ENCODE measurements around the gene CD74. TPM values are rescaled to one million over a fixed set of nuclear protein-coding genes. Genes with fewer than 3 reads are reported as not detected.

Gene CD74
- total RNA-seq, 1 donor from 2014 or later, result 15.7 TPM

DNA sequence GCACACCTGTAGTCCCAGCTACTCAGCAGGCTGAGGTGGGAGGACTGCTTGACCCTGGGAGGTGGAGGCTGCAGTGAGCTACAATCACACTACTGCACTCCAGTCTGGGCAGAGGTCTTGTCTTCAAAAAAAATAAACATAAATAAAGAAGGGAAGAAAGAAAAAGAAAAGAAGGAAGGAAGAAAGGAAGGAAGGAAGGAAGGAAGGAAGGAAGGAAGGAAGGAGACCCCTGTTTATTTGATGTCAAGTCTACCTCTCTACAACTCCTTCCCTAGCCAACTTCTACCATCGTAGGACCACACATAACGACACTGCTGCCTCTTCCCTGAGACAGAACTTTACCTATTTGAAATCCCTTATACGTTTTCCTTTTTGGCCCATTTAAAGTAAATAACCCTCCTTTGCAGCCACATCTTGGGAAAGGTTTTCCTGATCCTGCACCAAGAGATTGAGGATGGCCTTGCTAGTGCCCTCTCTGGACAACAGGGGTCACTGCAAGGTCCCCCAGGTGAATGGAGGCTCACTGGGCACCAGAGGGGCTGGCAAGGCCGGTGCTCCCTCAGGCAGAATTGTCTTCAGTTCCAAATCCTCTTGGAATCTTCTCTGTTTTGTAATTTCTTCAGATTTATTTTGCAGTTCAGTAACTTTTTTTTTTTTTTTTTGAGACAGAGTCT is 26.3 kb upstream of the CD74 start:
- Mint-ChIP-seq H3K27me3 (ENCODE audit: low read depth, unreplicated experiment) (no peaks in the 10 kb centered on the region), H3K9me3 (ENCODE audit: unreplicated experiment) (no peaks in the 10 kb centered on the region), H3K27ac (ENCODE audit: unreplicated experiment) (no peak overlapping the region), H3K4me3 (ENCODE audit: unreplicated experiment) (no peak overlapping the region), H3K36me3 (ENCODE audit: low read depth, unreplicated experiment) (peaks cover 8% of the 10 kb centered on the region), H3K4me1 (ENCODE audit: low read depth, unreplicated experiment) (peaks cover 14% of the 10 kb centered on the region)
- H2AFZ ChIP-seq (ENCODE audit: low read depth, low read length), result no peak overlapping the region
- peaks cover 9% of the 10 kb centered on the region for H3K36me3 ChIP-seq (ENCODE audit: insufficient read depth, low read length)
- no peaks in the 10 kb centered on the region for H3K79me2 ChIP-seq (ENCODE audit: insufficient read depth, low read length)
- H3K4me3 ChIP-seq (ENCODE audit: insufficient read depth, low read depth, low read length), result no peak overlapping the region
- H3K27me3 ChIP-seq (ENCODE audit: insufficient read depth, low read length), result no peaks in the 10 kb centered on the region
- TF ChIP-seq, protein P1, sequence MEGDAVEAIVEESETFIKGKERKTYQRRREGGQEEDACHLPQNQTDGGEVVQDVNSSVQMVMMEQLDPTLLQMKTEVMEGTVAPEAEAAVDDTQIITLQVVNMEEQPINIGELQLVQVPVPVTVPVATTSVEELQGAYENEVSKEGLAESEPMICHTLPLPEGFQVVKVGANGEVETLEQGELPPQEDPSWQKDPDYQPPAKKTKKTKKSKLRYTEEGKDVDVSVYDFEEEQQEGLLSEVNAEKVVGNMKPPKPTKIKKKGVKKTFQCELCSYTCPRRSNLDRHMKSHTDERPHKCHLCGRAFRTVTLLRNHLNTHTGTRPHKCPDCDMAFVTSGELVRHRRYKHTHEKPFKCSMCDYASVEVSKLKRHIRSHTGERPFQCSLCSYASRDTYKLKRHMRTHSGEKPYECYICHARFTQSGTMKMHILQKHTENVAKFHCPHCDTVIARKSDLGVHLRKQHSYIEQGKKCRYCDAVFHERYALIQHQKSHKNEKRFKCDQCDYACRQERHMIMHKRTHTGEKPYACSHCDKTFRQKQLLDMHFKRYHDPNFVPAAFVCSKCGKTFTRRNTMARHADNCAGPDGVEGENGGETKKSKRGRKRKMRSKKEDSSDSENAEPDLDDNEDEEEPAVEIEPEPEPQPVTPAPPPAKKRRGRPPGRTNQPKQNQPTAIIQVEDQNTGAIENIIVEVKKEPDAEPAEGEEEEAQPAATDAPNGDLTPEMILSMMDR (IDR thresholded peaks at IDR 0.05; ENCODE audit: insufficient read depth, low read depth, low read length), result peak; percentile 38
- no peak for TF ChIP-seq EZH2 (IDR thresholded peaks at IDR 0.05; ENCODE audit: insufficient read depth, low read length)
- FAIRE-seq (no peak), DNase-seq (ENCODE audit: low read depth) (no peak)
- no peaks in the 10 kb centered on the region for H3K9me3 ChIP-seq (ENCODE audit: insufficient read depth, low read depth, low read length)
- no peak overlapping the region for H3K27ac ChIP-seq (ENCODE audit: low read depth, low read length)
- H3K4me1 ChIP-seq (ENCODE audit: insufficient read depth, low read length), result peaks cover 3% of the 10 kb centered on the region
- no peak overlapping the region for H3K4me2 ChIP-seq (ENCODE audit: low read length)
- H3K9ac ChIP-seq (ENCODE audit: low read length), result no peak overlapping the region
- H4K20me1 ChIP-seq (ENCODE audit: insufficient read depth, low read length), result peaks cover 26% of the 10 kb centered on the region

DNA sequence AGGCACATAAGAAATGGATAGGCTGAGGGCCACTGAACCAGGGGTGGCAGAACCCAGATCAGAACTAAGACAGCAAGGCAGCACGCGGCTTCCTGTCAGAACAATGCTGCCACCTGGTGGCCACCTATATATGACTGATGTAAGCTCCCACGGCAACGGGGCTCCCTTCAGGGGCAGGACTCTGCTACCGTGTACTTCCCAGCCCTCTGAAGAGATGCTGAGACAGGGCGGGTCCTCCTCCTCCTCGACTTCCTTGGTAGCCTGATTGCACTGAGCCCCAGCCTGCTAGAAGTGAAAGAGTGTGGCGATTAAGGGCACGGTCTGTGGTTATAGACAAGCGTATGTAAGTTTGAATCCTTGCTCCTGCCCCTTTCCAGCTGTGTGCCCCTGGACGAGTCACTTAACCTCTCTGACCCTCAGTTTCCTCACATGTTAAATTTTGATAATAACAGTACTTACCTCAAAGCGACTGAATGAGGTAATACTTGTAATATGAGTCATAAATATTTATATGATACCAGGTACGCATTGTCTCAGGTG is 23.5 kb upstream of the CD74 start:
- H3K4me1 Mint-ChIP-seq (ENCODE audit: low read depth, unreplicated experiment), result peaks cover 6% of the 10 kb centered on the region
- Histone ChIP-seq H3K9ac (ENCODE audit: low read length) (no peak overlapping the region), H3K4me2 (ENCODE audit: low read length) (peak overlapping the region; percentile 38), H3K27ac (ENCODE audit: low read depth, low read length) (no peak overlapping the region), H3K9me3 (ENCODE audit: insufficient read depth, low read depth, low read length) (no peaks in the 10 kb centered on the region), H3K36me3 (ENCODE audit: insufficient read depth, low read length) (no peaks in the 10 kb centered on the region), H3K79me2 (ENCODE audit: insufficient read depth, low read length) (no peaks in the 10 kb centered on the region), H4K20me1 (ENCODE audit: insufficient read depth, low read length) (peaks cover 2% of the 10 kb centered on the region), H3K27me3 (ENCODE audit: insufficient read depth, low read length) (no peaks in the 10 kb centered on the region), H3K4me3 (ENCODE audit: insufficient read depth, low read depth, low read length) (no peak overlapping the region), H3K4me1 (ENCODE audit: insufficient read depth, low read length) (peaks cover 3% of the 10 kb centered on the region), H2AFZ (ENCODE audit: low read depth, low read length) (peak overlapping the region; percentile 73)
- H3K36me3 Mint-ChIP-seq (ENCODE audit: low read depth, unreplicated experiment), result no peaks in the 10 kb centered on the region
- no peak for TF ChIP-seq EZH2 (IDR thresholded peaks at IDR 0.05; ENCODE audit: insufficient read depth, low read length)
- TF ChIP-seq, protein P1 (IDR thresholded peaks at IDR 0.05; ENCODE audit: insufficient read depth, low read depth, low read length), result peak; percentile 78
- no peaks in the 10 kb centered on the region for H3K9me3 Mint-ChIP-seq (ENCODE audit: unreplicated experiment)
- peak overlapping the region; percentile 35 for H3K27ac Mint-ChIP-seq (ENCODE audit: unreplicated experiment)
- no peak overlapping the region for H3K4me3 Mint-ChIP-seq (ENCODE audit: unreplicated experiment)
- FAIRE-seq (no peak), DNase-seq (ENCODE audit: low read depth) (peak; percentile 57)
- H3K27me3 Mint-ChIP-seq (ENCODE audit: low read depth, unreplicated experiment), result no peaks in the 10 kb centered on the region

DNA sequence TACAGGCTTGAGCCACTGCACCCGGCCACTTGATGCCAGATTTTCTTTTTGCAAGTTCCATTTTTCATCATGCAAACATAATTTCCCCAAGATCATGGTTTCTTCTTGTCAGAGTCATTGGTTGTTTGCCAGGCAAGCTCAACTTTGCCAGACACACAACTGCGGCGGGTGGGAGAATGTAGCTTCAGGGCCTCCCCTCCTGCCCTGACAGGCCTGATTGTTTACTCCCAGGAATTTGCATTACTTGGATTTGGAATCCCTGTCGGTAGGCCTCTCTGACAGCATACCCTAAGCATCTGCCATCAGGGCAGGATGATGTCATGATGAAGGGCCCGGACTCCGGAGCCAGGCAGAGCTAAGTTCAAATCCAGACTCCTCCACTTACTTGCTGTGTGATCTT is 21.8 kb upstream of the CD74 start:
- Histone ChIP-seq H3K9me3 (ENCODE audit: insufficient read depth, low read depth, low read length) (no peaks in the 10 kb centered on the region), H3K79me2 (ENCODE audit: insufficient read depth, low read length) (no peaks in the 10 kb centered on the region), H3K4me3 (ENCODE audit: insufficient read depth, low read depth, low read length) (no peak overlapping the region), H3K4me1 (ENCODE audit: insufficient read depth, low read length) (peaks cover 3% of the 10 kb centered on the region), H3K9ac (ENCODE audit: low read length) (no peak overlapping the region), H3K27me3 (ENCODE audit: insufficient read depth, low read length) (no peaks in the 10 kb centered on the region), H3K27ac (ENCODE audit: low read depth, low read length) (no peak overlapping the region), H4K20me1 (ENCODE audit: insufficient read depth, low read length) (no peaks in the 10 kb centered on the region), H3K36me3 (ENCODE audit: insufficient read depth, low read length) (no peaks in the 10 kb centered on the region), H2AFZ (ENCODE audit: low read depth, low read length) (no peak overlapping the region), H3K4me2 (ENCODE audit: low read length) (no peak overlapping the region)
- Mint-ChIP-seq H3K4me1 (ENCODE audit: low read depth, unreplicated experiment) (peaks cover 6% of the 10 kb centered on the region), H3K36me3 (ENCODE audit: low read depth, unreplicated experiment) (peaks cover 2% of the 10 kb centered on the region), H3K27ac (ENCODE audit: unreplicated experiment) (no peak overlapping the region), H3K27me3 (ENCODE audit: low read depth, unreplicated experiment) (peaks cover 2% of the 10 kb centered on the region), H3K9me3 (ENCODE audit: unreplicated experiment) (no peaks in the 10 kb centered on the region), H3K4me3 (ENCODE audit: unreplicated experiment) (no peak overlapping the region)
- FAIRE-seq (no peak), DNase-seq (ENCODE audit: low read depth) (peak; percentile 72)
- no peak for TF ChIP-seq EZH2 (IDR thresholded peaks at IDR 0.05; ENCODE audit: insufficient read depth, low read length)
- TF ChIP-seq, protein P1 (IDR thresholded peaks at IDR 0.05; ENCODE audit: insufficient read depth, low read depth, low read length), result no peak

All from astrocyte (in vitro differentiated cells and primary cell).